GM12801 (cell line): ENCODE measurements around the gene EEF1A2.

Experiments
- TF ChIP-seq, protein P1 (sequence below): IDR thresholded peaks from one replicate; pipeline ENCODE4 v1.5.1; 2011; ENCODE audit warnings: control low read depth; ENCODE audit not compliant: insufficient read length; ENCODE audit errors: extremely low read depth

EEF1A2 gene

DNA sequence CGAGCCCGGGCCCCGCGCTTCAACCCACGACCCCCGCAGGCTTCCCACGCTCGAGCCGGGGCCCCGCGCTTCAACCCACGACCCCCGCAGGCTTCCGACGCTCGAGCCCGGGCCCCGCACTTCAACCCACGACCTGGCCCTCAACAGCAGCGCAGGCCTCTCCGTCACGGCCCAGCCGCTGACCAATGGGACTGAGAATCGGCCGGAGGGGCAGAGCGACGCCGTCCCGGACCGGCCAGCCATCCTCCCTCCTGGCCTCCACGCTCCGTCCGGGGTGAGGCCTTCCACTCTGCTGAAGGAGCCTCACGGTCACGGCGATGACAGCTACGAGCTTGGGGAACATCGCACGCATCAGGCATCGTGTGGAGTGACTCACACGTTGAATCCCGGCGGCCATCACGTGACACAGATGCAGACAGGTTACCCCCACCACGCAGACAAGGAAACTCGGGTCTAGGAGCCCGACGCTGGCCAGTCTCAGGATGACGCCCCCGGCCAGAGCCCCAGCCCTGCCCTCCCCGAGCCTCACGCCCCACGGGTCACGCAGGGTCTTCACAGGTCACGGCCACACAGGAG is 32.5 kb downstream of the EEF1A2 start:
- TF ChIP-seq, protein P1, sequence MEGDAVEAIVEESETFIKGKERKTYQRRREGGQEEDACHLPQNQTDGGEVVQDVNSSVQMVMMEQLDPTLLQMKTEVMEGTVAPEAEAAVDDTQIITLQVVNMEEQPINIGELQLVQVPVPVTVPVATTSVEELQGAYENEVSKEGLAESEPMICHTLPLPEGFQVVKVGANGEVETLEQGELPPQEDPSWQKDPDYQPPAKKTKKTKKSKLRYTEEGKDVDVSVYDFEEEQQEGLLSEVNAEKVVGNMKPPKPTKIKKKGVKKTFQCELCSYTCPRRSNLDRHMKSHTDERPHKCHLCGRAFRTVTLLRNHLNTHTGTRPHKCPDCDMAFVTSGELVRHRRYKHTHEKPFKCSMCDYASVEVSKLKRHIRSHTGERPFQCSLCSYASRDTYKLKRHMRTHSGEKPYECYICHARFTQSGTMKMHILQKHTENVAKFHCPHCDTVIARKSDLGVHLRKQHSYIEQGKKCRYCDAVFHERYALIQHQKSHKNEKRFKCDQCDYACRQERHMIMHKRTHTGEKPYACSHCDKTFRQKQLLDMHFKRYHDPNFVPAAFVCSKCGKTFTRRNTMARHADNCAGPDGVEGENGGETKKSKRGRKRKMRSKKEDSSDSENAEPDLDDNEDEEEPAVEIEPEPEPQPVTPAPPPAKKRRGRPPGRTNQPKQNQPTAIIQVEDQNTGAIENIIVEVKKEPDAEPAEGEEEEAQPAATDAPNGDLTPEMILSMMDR, result no peak

DNA sequence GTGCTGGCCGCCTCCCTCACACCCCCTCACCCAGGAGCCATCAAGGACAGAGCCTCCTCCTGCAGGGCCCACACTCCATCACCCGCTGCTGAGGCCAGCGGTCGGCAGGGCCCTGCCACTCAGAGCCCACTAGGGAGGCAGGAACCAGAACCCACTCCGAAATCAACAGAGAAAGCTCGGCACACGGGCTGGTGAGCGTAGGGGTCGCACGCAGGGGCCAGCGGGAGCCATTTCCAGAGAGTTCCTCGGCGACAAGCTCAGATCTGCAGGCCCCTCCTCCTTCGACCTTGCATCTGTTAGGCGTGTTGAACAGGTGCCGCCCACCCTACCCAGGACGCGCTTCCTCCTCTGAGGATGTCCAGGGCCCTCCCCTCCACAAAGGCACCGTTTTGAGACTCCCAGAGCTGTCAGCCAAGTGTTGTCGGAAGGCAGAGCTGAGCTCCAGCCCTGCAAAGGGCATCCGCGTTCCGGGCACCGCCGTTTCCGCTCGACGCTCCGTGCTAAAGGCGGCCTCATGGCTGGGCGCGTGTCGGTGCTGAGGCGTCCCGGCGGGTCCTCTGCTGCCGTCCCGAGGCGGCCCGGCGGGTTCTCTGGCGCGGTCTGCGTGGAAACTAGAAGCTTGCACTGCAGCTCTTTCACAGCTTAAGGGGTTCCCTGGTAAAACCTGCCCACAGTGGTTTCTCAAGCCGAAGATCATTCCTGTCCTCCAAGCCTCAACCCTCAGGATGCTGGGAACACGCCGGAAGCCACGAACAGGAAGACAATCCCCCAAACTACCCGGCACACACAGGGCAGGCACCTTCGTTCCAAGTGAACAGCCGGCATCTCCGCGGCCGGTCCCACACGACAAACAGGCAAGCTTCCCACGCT is 33.3 kb downstream of the EEF1A2 start:
- TF ChIP-seq, protein P1, result no peak

DNA sequence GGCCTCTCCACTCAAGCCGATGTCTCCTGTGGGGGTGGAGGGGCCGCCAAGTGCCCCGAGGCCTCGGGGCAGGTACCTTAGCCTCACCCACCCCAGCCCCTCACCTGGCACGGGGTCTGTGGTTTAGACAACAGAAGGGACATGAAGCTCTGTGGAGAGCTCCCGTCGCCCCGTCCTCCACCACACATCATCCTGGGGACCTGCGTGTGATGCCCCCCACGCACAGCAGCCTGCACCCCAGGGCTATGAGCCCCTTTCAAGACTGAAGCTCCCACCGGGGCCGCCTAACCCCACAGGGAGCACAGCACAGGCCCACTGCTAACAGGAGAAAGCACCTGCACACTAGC is 34.6 kb downstream of the EEF1A2 start:
- TF ChIP-seq, protein P1, result no peak

DNA sequence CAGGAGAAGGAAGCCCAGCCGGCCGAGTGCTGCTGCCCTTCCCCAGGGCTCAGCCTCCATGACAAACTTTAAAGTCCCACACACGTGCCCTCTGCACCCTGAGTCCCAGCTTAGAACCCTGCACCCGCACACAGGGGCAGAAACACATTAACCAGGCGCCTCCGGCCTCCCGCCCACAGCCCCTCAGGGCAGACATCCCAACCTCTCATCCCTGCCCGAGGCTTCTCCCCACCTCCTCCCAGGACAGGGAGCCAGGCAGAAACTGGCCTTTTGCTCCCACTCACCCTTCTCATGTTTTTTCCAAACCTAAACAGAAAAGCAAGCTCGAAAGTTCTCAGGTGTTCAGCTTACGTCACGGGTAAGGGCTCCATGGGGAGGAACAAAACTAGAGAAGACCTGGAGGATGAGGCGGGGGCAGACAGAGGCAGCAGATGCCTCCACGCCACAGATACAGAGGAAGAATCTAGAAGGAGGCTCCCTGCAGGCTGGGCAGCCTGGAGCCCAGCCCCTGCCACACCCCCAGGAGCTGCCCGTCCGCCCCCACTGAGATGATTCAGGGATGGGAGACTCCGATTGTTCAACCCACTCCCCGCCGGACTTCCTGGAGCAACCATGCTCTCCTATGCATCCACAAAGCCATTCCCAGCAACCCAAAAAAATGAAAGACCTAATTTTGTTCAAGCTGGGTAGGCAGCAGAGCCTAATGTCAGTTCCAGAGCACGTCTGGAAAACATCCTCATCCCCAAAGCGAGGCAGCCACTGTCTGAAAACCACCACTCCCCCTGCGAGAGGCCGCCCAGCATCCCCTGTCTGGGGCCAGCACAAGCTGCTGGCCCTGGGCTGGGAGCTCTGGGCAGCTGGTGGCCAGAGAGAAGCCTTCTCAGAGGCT is 35.2 kb downstream of the EEF1A2 start:
- TF ChIP-seq, protein P1, result no peak

DNA sequence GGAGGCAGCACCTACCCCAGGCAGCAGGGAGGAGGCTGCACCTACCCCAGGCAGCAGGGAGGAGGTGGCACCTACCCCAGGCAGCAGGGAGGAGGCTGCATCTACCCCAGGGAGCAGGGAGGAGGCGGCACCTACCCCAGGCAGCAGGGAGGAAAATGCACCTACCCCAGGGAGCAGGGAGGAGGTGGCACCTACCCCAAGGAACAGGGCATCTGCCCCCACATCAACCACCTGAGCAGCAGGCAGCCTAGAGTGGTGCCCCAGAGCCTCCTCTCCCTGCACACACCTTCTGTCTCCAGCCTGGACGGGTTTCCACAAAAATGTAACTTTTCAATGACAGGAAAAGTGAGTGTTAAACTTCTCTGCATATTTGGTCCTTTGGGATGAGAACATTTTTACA is 36.6 kb downstream of the EEF1A2 start:
- TF ChIP-seq, protein P1, result no peak

DNA sequence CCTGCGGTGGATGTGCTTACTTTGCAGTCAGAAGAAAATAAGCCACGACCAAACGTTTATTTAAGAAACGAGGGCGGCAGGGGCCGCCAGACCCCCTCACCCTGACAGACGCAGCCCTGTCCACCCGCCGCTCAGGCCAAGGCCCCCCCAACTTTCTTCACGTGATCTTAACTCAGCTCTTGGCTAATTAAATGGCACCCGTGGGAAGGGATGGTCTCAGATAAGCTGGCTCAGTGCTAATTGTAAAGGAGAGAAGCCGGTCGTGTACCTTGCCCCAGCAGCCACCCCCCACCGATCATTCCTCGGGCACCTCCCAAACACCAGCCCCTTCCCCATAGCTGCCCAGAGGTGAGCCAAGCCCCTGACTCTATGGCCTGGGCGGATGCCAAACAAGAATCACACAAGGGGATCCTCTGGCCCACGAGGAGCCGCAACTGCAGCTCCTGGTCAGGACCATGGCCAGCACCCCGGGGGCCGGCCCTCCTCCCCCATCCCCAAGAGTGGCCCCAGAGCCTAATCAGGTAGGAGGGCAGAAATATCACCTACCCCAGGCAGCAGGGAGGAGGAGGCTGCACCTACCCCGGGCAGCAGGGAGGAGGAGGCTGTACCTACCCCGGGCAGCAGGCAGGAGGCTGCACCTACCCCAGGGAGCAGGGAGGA is 37.6 kb downstream of the EEF1A2 start:
- TF ChIP-seq, protein P1, result no peak

DNA sequence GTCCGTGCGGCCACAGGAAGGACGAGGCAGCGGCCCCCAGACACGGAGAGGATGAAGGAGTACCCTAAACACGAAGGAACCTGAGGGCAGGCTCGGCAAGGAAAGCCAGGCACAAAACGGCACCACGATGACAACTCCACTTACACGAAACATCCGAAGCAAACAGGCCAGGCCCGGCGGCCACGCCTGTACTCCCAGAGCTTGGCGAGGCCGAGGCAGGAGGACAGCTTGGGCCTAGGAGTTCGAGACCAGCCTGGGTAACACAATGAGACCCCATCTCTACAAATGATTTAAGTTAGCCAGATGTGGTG is 39.9 kb downstream of the EEF1A2 start:
- TF ChIP-seq, protein P1, result no peak
